ENCODE data around the gene IL18BP.

IL18BP gene

GRCh38 chr11:71997594-71997993, 1.1 kb upstream of the IL18BP start:
- DNase-seq = no peak

GRCh38 chr11:71998061-71998460, 648 bp upstream of the IL18BP start:
- DNase-seq = no peak

GRCh38 chr11:71999362-71999761, 653 bp downstream of the IL18BP start:
- no peak for DNase-seq

- no peak for DNase-seq
Observed at GRCh38 chr11:71999798-72000197, 1.1 kb downstream of the IL18BP start.

- DNase-seq = no peak
Observed at GRCh38 chr11:72000202-72000867, 1.6 kb downstream of the IL18BP start.

- no peak for DNase-seq
Observed at GRCh38 chr11:72001285-72001684, 2.6 kb downstream of the IL18BP start.

- DNase-seq = no peak
Observed at GRCh38 chr11:72001834-72002591, 3.3 kb downstream of the IL18BP start.

- DNase-seq = no peak
Observed at GRCh38 chr11:72002841-72003775, 4.4 kb downstream of the IL18BP start.

- no peak for DNase-seq
Observed at GRCh38 chr11:72003776-72004171, 5.1 kb downstream of the IL18BP start.

GRCh38 chr11:72004515-72005346, 6.0 kb downstream of the IL18BP start:
- no peak for DNase-seq

GRCh38 chr11:72005347-72006260, 6.9 kb downstream of the IL18BP start:
- DNase-seq = no peak

GRCh38 chr11:72006309-72007088, 7.8 kb downstream of the IL18BP start:
- no peak for DNase-seq

- DNase-seq = no peak
Observed at GRCh38 chr11:72007089-72007476, 8.4 kb downstream of the IL18BP start.

GRCh38 chr11:72007587-72007986, 8.9 kb downstream of the IL18BP start:
- no peak for DNase-seq

GRCh38 chr11:72008728-72009127, 10.0 kb downstream of the IL18BP start:
- DNase-seq = no peak

GRCh38 chr11:72009156-72009555, 10.4 kb downstream of the IL18BP start:
- no peak for DNase-seq

- DNase-seq = no peak
Observed at GRCh38 chr11:72010529-72011233, 12.0 kb downstream of the IL18BP start.

- no peak for DNase-seq
Observed at GRCh38 chr11:72012091-72012630, 13.5 kb downstream of the IL18BP start.

GRCh38 chr11:72012897-72013721, 14.4 kb downstream of the IL18BP start:
- no peak for DNase-seq
